Stimulated activated naive CD4-positive, alpha-beta T cell (primary cell): Measurements from ENCODE around the gene FAM111B.
"Not testable (repeated sequence)": the region's sequence is repeated elsewhere in the genome, so short reads cannot be mapped to it uniquely, and the experiment has no call there.

Experiments used
- DNase-seq, 6 experiments: peaks; one replicate each; lab custom pipeline; 2025; lab: John Stamatoyannopoulos, UW

Gene FAM111B

GRCh38 chr11:59106363-59107336, at the start of gene FAM111B:
Gene FAM111B (plus strand): TSS chr11:59107237. CDS start chr11:59109626, 2,389 bp downstream.
- DNase-seq = peak in 5 of 6 experiments; percentile 28 to 37 (median 32)

GRCh38 chr11:59058120-59059033, 48.7 kb upstream of the FAM111B start:
- peak; percentile 52 to 82 (median 74) for DNase-seq

GRCh38 chr11:59060096-59060495, 46.9 kb upstream of the FAM111B start:
- not testable (repeated sequence) for DNase-seq

GRCh38 chr11:59062602-59063529, 44.2 kb upstream of the FAM111B start:
- no peak for DNase-seq

- not testable (repeated sequence) for DNase-seq
Observed at GRCh38 chr11:59063996-59064727, 42.9 kb upstream of the FAM111B start.

GRCh38 chr11:59069087-59069486, 38.0 kb upstream of the FAM111B start:
- no peak for DNase-seq

GRCh38 chr11:59076876-59077571, 30.0 kb upstream of the FAM111B start:
- no peak for DNase-seq

GRCh38 chr11:59078435-59078834, 28.6 kb upstream of the FAM111B start:
- no peak for DNase-seq

- no peak for DNase-seq
Observed at GRCh38 chr11:59079086-59079485, 28.0 kb upstream of the FAM111B start.

GRCh38 chr11:59080421-59080820, 26.6 kb upstream of the FAM111B start:
- DNase-seq = not testable (repeated sequence)

GRCh38 chr11:59081430-59082020, 25.5 kb upstream of the FAM111B start:
- not testable (repeated sequence) for DNase-seq

- DNase-seq = not testable (repeated sequence)
Observed at GRCh38 chr11:59086007-59086406, 21.0 kb upstream of the FAM111B start, which contains the start of gene GLYATL1B. Gene GLYATL1B (plus strand): TSS chr11:59086307. CDS start chr11:59086307, 0 bp downstream.

- DNase-seq = no peak
Observed at GRCh38 chr11:59088162-59088561, 18.9 kb upstream of the FAM111B start.

GRCh38 chr11:59093576-59093975, 13.5 kb upstream of the FAM111B start:
- not testable (repeated sequence) for DNase-seq

- not testable (repeated sequence) for DNase-seq
Observed at GRCh38 chr11:59095225-59095624, 11.8 kb upstream of the FAM111B start.

GRCh38 chr11:59095972-59096575, 11.0 kb upstream of the FAM111B start:
- DNase-seq = not testable (repeated sequence)

- peak; percentile 32 to 73 (median 53) for DNase-seq
Observed at GRCh38 chr11:59097113-59097708, 9.8 kb upstream of the FAM111B start.

- DNase-seq = not testable (repeated sequence)
Observed at GRCh38 chr11:59097938-59098337, 9.1 kb upstream of the FAM111B start.
